HK-2 (cell line): Measurements from ENCODE around the gene SVIL.
"Not testable (repeated sequence)": the region's sequence is repeated elsewhere in the genome, so short reads cannot be mapped to it uniquely, and the experiment has no call there.

Experiments used
- DNase-seq: peaks from one replicate; pipeline ENCODE4 v3.0.0-alpha.2; 2018; ENCODE audit not compliant: unreplicated experiment

The SVIL gene

GRCh38 chr10:29515879-29516278 lies 118.9 kb downstream of the SVIL start:
- DNase-seq = not testable (repeated sequence)

GRCh38 chr10:29515104-29515503 lies 119.7 kb downstream of the SVIL start:
- not testable (repeated sequence) for DNase-seq

- no peak for DNase-seq
Observed at GRCh38 chr10:29514306-29514705, 120.5 kb downstream of the SVIL start.

GRCh38 chr10:29512425-29512974 lies 122.3 kb downstream of the SVIL start:
- no peak for DNase-seq

- not testable (repeated sequence) for DNase-seq
Observed at GRCh38 chr10:29511806-29512205, 123.0 kb downstream of the SVIL start.

GRCh38 chr10:29510483-29511157 lies 124.2 kb downstream of the SVIL start:
- DNase-seq = not testable (repeated sequence)

- DNase-seq = no peak
Observed at GRCh38 chr10:29508554-29509244, 126.1 kb downstream of the SVIL start.

- DNase-seq = not testable (repeated sequence)
Observed at GRCh38 chr10:29507750-29508149, 127.0 kb downstream of the SVIL start.

- not testable (repeated sequence) for DNase-seq
Observed at GRCh38 chr10:29506324-29506921, 128.3 kb downstream of the SVIL start.

GRCh38 chr10:29502351-29502750 lies 132.4 kb downstream of the SVIL start:
- no peak for DNase-seq

- DNase-seq = no peak
Observed at GRCh38 chr10:29501692-29502091, 133.1 kb downstream of the SVIL start.

GRCh38 chr10:29499993-29500537 lies 134.7 kb downstream of the SVIL start:
- no peak for DNase-seq

GRCh38 chr10:29496341-29497162 lies 138.2 kb downstream of the SVIL start:
- DNase-seq = peak; percentile 55

GRCh38 chr10:29495366-29495765 lies 139.4 kb downstream of the SVIL start:
- DNase-seq = no peak

GRCh38 chr10:29493697-29494096 lies 141.1 kb downstream of the SVIL start:
- no peak for DNase-seq

- no peak for DNase-seq
Observed at GRCh38 chr10:29492774-29493173, 142.0 kb downstream of the SVIL start.

- DNase-seq = no peak
Observed at GRCh38 chr10:29491918-29492317, 142.9 kb downstream of the SVIL start.

- DNase-seq = not testable (repeated sequence)
Observed at GRCh38 chr10:29490781-29491280, 143.9 kb downstream of the SVIL start.

- DNase-seq = not testable (repeated sequence)
Observed at GRCh38 chr10:29488471-29488870, 146.3 kb downstream of the SVIL start.

- not testable (repeated sequence) for DNase-seq
Observed at GRCh38 chr10:29487884-29488266, 146.9 kb downstream of the SVIL start.
